MM.1S (cell line): ENCODE data around the gene CNTNAP2.

Experiments
- EZH2 ChIP-seq: fragments of 300-600 bp; sonication (generic); optimal IDR thresholded peaks from 2 replicates; pipeline ENCODE3; 2017; ENCODE audit warnings: low read depth, mild to moderate bottlenecking, antibody characterized with exemption, low read length, mixed read lengths
- EZH2phosphoT487 ChIP-seq: fragments of 300-600 bp; sonication (generic); IDR thresholded peaks from 2 replicates; pipeline ENCODE4 v1.6.1; 2018; ENCODE audit warnings: antibody characterized with exemption, low read length
- TF ChIP-seq, protein P1 (sequence below): fragments of 300-600 bp; sonication (generic); IDR thresholded peaks from 2 replicates; pipeline ENCODE4 v1.5.1; 2016; ENCODE audit warnings: antibody characterized with exemption, low read length, mixed read lengths

DNA sequence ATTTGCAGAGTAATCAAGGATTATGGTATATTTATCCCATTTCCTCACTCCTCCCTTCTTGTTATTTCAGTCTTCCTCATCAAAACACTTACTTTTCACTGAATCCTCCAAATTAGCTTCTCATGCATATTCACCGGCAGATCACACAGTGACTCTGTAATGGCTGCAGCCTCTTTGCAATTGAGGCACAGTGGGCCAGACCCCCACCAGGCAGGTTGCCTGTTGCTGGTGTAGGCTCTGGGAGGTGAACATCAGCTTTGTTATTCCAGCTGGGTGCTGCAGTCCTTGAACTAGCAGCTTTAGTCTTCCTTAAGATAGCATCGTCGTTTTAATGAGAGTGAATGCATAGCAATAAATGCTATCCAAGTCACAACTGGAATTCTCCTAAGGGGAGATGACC, 449.3 kb downstream of the CNTNAP2 start:
- TF ChIP-seq, protein P1, sequence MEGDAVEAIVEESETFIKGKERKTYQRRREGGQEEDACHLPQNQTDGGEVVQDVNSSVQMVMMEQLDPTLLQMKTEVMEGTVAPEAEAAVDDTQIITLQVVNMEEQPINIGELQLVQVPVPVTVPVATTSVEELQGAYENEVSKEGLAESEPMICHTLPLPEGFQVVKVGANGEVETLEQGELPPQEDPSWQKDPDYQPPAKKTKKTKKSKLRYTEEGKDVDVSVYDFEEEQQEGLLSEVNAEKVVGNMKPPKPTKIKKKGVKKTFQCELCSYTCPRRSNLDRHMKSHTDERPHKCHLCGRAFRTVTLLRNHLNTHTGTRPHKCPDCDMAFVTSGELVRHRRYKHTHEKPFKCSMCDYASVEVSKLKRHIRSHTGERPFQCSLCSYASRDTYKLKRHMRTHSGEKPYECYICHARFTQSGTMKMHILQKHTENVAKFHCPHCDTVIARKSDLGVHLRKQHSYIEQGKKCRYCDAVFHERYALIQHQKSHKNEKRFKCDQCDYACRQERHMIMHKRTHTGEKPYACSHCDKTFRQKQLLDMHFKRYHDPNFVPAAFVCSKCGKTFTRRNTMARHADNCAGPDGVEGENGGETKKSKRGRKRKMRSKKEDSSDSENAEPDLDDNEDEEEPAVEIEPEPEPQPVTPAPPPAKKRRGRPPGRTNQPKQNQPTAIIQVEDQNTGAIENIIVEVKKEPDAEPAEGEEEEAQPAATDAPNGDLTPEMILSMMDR = no peak
- TF ChIP-seq EZH2 (no peak), EZH2phosphoT487 (no peak)
